Stimulated activated effector memory CD8-positive, alpha-beta T cell treated with anti-CD3 and anti-CD28 coated beads, Interleukin-12 subunit alpha, Interleukin-12 subunit beta, amount 100 ng/mL, for 72 hours (primary cell): ENCODE results near the gene TAX1BP3.

ENCODE experiments used
- ATAC-seq: fragments of 150-1000 bp; cut with Tn5 transposase; 2 replicates; pipeline ENCODE4 v1.10.0; 2021
- DNase-seq, 2 donors: peaks; one replicate each; pipeline ENCODE4 v3.0.0; 2021 to 2022; ENCODE audit warnings: low spot score in 2 of 2
- H3K27ac Mint-ChIP-seq: one replicate; pipeline ENCODE4 v1.8.0; 2022; ENCODE audit warnings: mild to moderate bottlenecking, mixed read lengths
- H3K36me3 Mint-ChIP-seq: one replicate; pipeline ENCODE4 v1.8.0; 2022; ENCODE audit warnings: mild to moderate bottlenecking, mixed read lengths
- H3K4me1 Mint-ChIP-seq: one replicate; pipeline ENCODE4 v1.8.0; 2022; ENCODE audit warnings: mixed read lengths
- H3K4me3 Mint-ChIP-seq: one replicate; pipeline ENCODE4 v1.8.0; 2022; ENCODE audit warnings: mild to moderate bottlenecking, mixed read lengths
- H3K9me3 Mint-ChIP-seq: one replicate; pipeline ENCODE4 v1.8.0; 2022; ENCODE audit warnings: mixed read lengths

TAX1BP3 gene

GRCh38 chr17:3656755-3657587, 11.4 kb downstream of the TAX1BP3 start:
- no peak for DNase-seq
- H3K9me3 Mint-ChIP-seq = no peaks in the 10 kb centered on the region
- no peak overlapping the region for H3K4me3 Mint-ChIP-seq
- peak overlapping the region; percentile 52 for H3K27ac Mint-ChIP-seq
- ATAC-seq = no peak
- peaks cover 6% of the 10 kb centered on the region for H3K36me3 Mint-ChIP-seq
- H3K4me1 Mint-ChIP-seq = no peaks in the 10 kb centered on the region

GRCh38 chr17:3656353-3656752, 12.0 kb downstream of the TAX1BP3 start:
- peaks cover 6% of the 10 kb centered on the region for H3K36me3 Mint-ChIP-seq
- peak overlapping the region; percentile 52 for H3K27ac Mint-ChIP-seq
- H3K4me3 Mint-ChIP-seq = no peak overlapping the region
- DNase-seq = no peak
- H3K4me1 Mint-ChIP-seq = no peaks in the 10 kb centered on the region
- no peaks in the 10 kb centered on the region for H3K9me3 Mint-ChIP-seq
- no peak for ATAC-seq

GRCh38 chr17:3655766-3656165, 12.6 kb downstream of the TAX1BP3 start:
- Mint-ChIP-seq H3K4me3 (no peak overlapping the region), H3K27ac (no peak overlapping the region), H3K9me3 (no peaks in the 10 kb centered on the region), H3K36me3 (peaks cover 6% of the 10 kb centered on the region), H3K4me1 (no peaks in the 10 kb centered on the region)
- ATAC-seq (no peak), DNase-seq (no peak)

- Mint-ChIP-seq H3K27ac (peak overlapping the region; percentile 15), H3K4me3 (no peak overlapping the region), H3K9me3 (no peaks in the 10 kb centered on the region), H3K4me1 (peaks cover 16% of the 10 kb centered on the region), H3K36me3 (peaks cover 39% of the 10 kb centered on the region)
- DNase-seq (no peak), ATAC-seq (peak; percentile 56)
Measured at GRCh38 chr17:3647769-3648555, 20.4 kb downstream of the TAX1BP3 start.

- DNase-seq (no peak), ATAC-seq (no peak)
- Mint-ChIP-seq H3K36me3 (peaks cover 46% of the 10 kb centered on the region), H3K4me1 (peaks cover 16% of the 10 kb centered on the region), H3K9me3 (no peaks in the 10 kb centered on the region), H3K27ac (no peak overlapping the region), H3K4me3 (no peak overlapping the region)
Measured at GRCh38 chr17:3647251-3647650, 21.1 kb downstream of the TAX1BP3 start.

- DNase-seq (no peak), ATAC-seq (no peak)
- peaks cover 62% of the 10 kb centered on the region for H3K36me3 Mint-ChIP-seq
- peak overlapping the region; percentile 67 for H3K27ac Mint-ChIP-seq
- peaks cover 22% of the 10 kb centered on the region for H3K4me1 Mint-ChIP-seq
- H3K9me3 Mint-ChIP-seq = no peaks in the 10 kb centered on the region
- no peak overlapping the region for H3K4me3 Mint-ChIP-seq
Measured at GRCh38 chr17:3645310-3645709, 23.1 kb downstream of the TAX1BP3 start.

GRCh38 chr17:3643889-3644349, 24.5 kb downstream of the TAX1BP3 start:
- ATAC-seq = peak; percentile 63
- Mint-ChIP-seq H3K4me3 (no peak overlapping the region), H3K9me3 (no peaks in the 10 kb centered on the region), H3K36me3 (peaks cover 59% of the 10 kb centered on the region), H3K27ac (peak overlapping the region; percentile 67), H3K4me1 (peaks cover 34% of the 10 kb centered on the region)
- DNase-seq = no peak

GRCh38 chr17:3641717-3642486, 26.5 kb downstream of the TAX1BP3 start:
- Mint-ChIP-seq H3K4me3 (no peak overlapping the region), H3K9me3 (no peaks in the 10 kb centered on the region), H3K36me3 (peaks cover 48% of the 10 kb centered on the region), H3K27ac (peak overlapping the region; percentile 61), H3K4me1 (peaks cover 50% of the 10 kb centered on the region)
- ATAC-seq (no peak), DNase-seq (no peak)

GRCh38 chr17:3641014-3641413, 27.4 kb downstream of the TAX1BP3 start:
- no peak overlapping the region for H3K4me3 Mint-ChIP-seq
- H3K4me1 Mint-ChIP-seq = peaks cover 50% of the 10 kb centered on the region
- H3K9me3 Mint-ChIP-seq = no peaks in the 10 kb centered on the region
- DNase-seq (no peak), ATAC-seq (no peak)
- peak overlapping the region; percentile 87 for H3K27ac Mint-ChIP-seq
- H3K36me3 Mint-ChIP-seq = peaks cover 47% of the 10 kb centered on the region

GRCh38 chr17:3639981-3640596, 28.3 kb downstream of the TAX1BP3 start:
- no peak for DNase-seq
- Mint-ChIP-seq H3K9me3 (no peaks in the 10 kb centered on the region), H3K27ac (peak overlapping the region; percentile 87), H3K4me1 (peaks cover 53% of the 10 kb centered on the region), H3K4me3 (peak overlapping the region; percentile 91), H3K36me3 (peaks cover 49% of the 10 kb centered on the region)
- peak; percentile 44 for ATAC-seq

- ATAC-seq (no peak), DNase-seq (no peak)
- Mint-ChIP-seq H3K36me3 (peaks cover 45% of the 10 kb centered on the region), H3K4me1 (peaks cover 48% of the 10 kb centered on the region), H3K9me3 (no peaks in the 10 kb centered on the region), H3K4me3 (peak overlapping the region; percentile 91), H3K27ac (peak overlapping the region; percentile 97)
Measured at GRCh38 chr17:3636908-3637373, 31.4 kb downstream of the TAX1BP3 start.

- H3K4me3 Mint-ChIP-seq = peak within 1 kb of the TSS; percentile 91
- H3K4me1 Mint-ChIP-seq = peaks cover 48% of the 10 kb centered on the region
- H3K36me3 Mint-ChIP-seq = peaks cover 39% of the 10 kb centered on the region
- ATAC-seq (peak; percentile 97), DNase-seq (peak; percentile 87 to 97)
- H3K9me3 Mint-ChIP-seq = no peaks in the 10 kb centered on the region
- peak within 1 kb of the TSS; percentile 97 for H3K27ac Mint-ChIP-seq
Measured at GRCh38 chr17:3636154-3636907, 32.0 kb downstream of the TAX1BP3 start, which contains the start of the genes CTNS and SHPK. Gene CTNS (plus strand): TSS chr17:3636760. CDS start chr17:3640207, 3,447 bp downstream. Gene SHPK (minus strand): TSS chr17:3636250. CDS start chr17:3636219, 31 bp downstream.

- H3K9me3 Mint-ChIP-seq = no peaks in the 10 kb centered on the region
- H3K36me3 Mint-ChIP-seq = peaks cover 38% of the 10 kb centered on the region
- peaks cover 45% of the 10 kb centered on the region for H3K4me1 Mint-ChIP-seq
- H3K27ac Mint-ChIP-seq = peak overlapping the region; percentile 97
- peak overlapping the region; percentile 91 for H3K4me3 Mint-ChIP-seq
- ATAC-seq (peak; percentile 39), DNase-seq (no peak)
Measured at GRCh38 chr17:3635474-3636153, 32.8 kb downstream of the TAX1BP3 start.
